Colon (tissue), 2 donors: ENCODE results near the gene TBCC.
"Not testable (repeated sequence)": the region's sequence is repeated elsewhere in the genome, so short reads cannot be mapped to it uniquely, and the experiment has no call there.

Source experiments
- FAIRE-seq: peaks from 2 replicates; lab custom pipeline; 2012; peaks lifted over from hg19 to GRCh38; lab: Jason Lieb, UNC
- donor health status: control.
- donor health status: control.

Gene TBCC

GRCh38 chr6:42729731-42730130, 16.2 kb downstream of the TBCC start:
- FAIRE-seq, result no peak

DNA sequence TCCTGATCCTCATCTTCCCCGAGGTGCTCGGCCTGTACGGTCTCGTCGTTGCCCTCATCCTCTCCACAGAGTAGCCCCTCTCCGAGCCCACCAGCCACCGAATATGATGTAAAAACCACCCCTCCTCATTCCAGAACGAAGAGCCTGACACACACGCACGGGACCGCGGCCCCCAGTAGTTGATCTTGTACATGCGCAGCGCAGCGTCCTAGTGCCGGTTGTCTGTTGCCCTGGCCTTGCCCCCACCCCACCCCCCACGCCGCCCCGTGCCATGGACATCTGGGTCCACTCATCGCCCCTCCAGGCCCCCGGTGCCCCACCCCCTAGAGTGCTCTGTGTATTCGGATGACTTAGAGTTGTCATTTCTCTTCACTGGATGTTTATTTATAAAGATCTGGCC, 18.3 kb downstream of the TBCC start:
- no peak for FAIRE-seq

GRCh38 chr6:42727087-42727611, 18.8 kb downstream of the TBCC start:
- no peak for FAIRE-seq

DNA sequence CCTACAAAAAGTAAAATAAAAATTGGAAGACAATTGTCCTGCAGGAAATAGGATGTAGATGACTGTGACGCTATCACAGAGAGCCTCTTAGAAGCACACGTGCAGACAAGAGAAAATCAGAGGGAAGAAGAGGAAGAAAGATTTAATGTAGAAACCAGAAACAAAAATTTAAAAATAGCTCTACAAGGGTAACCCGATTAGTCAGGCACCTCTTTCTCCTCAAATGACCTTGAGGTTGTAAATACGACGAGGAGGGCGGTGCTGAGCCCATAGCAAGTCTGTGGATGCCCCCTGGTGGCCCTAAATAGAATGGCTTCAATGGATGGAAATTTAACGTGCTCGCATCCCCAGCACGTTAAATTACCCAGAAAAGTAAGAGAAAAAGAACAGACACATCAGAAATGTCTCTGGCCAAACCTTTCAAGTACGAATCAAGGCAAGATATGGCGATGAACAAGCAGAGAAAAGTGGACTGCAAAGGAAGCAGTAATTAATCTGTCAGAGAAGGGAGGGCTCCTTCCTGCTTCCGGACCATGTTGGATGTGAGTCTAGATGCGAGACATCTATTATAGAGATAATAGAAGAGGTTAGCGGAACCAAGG, 19.3 kb downstream of the TBCC start:
- FAIRE-seq, result peak; percentile 74

DNA sequence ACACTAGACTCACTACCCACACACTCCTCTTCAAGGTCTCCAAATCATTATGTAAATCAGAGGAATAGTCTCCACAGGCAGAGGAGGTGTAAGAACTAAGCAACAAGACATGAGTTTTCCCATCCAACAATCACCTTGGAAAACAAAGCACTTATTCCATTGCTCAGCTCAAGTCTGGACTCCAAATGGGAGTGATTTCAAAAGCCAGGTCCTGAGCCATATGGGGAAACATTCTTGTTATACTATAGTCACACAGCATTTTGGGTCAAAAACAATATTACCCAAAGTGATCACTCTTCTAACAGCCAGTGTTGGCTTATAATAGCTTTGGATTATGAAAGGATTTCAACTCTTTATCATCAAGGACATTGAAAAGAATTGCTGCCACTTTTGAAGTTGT, 19.9 kb downstream of the TBCC start:
- no peak for FAIRE-seq

- FAIRE-seq, result no peak
Measured at GRCh38 chr6:42724825-42725224, 21.1 kb downstream of the TBCC start.

- no peak for FAIRE-seq
Measured at GRCh38 chr6:42722497-42722896, 23.4 kb downstream of the TBCC start, which contains the start of gene PRPH2. TSS of gene PRPH2 (minus strand) at chr6:42722597. CDS start at chr6:42722334, 263 bp downstream.

DNA sequence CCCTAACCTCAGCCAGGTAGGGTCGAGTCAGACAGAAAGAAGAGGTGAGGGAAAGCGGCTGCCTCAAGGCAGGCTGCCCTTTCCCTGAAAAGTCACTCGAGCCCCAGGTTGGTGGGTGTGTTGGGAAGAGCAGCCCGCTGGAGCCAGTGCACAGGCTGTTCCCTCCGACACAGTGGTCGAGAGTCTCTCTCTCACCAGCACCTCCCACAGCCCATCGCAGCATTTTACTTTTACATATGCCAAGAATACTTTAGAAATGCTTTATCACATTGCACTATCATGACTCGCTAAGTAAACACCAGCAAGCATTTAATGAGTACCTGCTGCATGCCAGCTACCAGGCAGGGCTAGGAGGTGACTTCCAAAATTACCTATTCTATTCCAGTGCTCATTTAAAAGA, 25.2 kb downstream of the TBCC start:
- FAIRE-seq, result no peak

DNA sequence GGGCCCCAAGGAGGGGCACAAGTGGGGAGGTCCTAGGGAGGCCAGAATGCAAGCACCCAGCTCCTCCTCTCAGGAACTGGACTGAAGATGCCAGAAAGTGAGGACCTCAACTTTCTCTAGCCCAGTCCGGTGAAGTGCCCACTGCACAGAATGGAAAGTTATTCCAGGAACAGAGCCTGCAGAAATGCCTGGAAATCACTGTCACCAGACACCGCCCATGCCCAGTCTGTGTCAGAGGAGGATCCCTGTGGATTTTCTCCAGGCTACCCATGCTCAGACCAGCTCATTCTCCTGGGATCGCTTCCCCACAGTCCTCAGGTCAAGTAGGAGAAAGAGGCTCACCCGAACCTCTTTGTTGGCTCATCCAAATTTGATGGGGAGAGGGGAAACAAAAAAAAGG, 30.0 kb downstream of the TBCC start:
- no peak for FAIRE-seq

GRCh38 chr6:42714098-42714761, 31.7 kb downstream of the TBCC start:
- FAIRE-seq, result no peak

DNA sequence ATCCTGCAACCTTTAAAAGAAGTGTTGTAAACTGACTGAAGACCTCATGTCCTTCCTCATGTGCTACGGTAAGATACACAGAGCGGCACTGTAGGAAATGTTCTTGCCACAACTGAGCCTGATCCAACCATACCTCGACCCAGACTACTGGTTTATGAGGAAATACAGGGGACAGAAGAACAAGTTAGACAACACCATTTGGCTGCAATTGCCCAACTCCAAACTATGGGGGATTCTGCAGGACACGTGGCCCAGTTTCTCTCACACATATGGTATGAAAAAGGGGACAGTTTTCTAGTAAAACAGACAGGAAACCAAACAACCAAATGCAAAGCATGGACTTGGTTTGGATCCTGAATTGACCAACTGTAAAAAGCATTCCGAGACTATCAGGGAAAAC, 34.0 kb downstream of the TBCC start:
- no peak for FAIRE-seq

GRCh38 chr6:42710316-42710715, 35.6 kb downstream of the TBCC start:
- no peak for FAIRE-seq

- no peak for FAIRE-seq
Measured at GRCh38 chr6:42709871-42710270, 36.0 kb downstream of the TBCC start.

DNA sequence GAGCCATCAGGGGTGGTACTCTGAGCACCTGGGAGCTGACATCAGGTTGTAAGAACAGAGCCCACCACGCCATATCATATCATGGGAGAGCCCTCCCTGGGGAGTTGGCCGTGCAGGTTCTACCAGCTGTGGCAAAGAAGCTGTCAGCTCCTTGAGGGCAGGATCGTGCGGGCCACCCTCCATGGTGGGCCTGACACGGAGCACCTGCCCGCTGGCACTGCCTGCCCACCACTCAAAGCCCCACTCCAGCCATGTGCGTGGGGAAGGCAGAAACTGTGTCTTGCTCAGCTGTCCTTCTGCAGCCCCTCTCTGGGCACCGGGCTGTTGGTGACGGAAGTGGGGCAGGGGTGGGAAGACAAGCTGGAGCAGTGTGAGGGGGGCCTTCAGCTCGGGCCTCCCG, 37.8 kb downstream of the TBCC start:
- no peak for FAIRE-seq

DNA sequence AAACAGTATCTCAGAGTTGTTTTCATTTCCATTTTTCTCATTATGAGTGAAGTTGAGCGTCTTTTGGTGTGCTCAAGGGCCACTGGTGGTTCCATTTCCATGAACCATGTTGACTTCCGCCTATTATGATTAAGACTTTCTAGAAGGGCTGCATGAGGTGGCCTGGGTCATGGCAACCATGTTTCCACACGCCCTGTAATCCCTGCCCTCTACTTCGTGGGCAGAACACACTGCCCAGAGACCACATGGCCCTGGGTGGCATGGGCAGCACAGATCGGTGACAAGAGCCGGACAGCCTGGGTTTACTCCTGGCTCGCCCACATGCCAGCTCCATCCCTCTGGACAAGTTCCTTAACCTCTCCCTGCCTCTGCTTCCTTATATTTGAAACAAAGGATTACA, 38.3 kb downstream of the TBCC start:
- FAIRE-seq, result no peak

DNA sequence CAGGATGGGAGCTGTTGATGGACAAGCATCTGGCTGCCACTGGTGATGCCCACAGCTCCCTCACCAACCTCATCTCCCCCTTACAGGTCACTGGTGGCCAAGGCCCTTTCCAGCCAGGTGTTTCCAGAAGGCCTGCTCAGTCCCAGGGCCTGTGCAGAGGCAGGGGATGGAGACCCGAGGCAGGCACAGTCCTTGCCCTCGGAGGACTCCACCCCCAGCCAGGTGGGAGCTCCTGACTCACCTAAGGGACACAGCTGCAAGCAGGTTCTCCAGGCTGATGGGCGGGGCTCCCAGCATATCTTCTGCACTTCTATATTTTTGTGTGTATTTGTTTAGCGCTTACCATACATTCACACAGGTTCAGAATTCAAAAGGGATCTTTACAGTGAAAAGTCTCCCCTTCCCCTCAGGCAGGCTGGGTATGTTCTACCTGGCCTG, 40.9 kb downstream of the TBCC start:
- FAIRE-seq, result no peak

DNA sequence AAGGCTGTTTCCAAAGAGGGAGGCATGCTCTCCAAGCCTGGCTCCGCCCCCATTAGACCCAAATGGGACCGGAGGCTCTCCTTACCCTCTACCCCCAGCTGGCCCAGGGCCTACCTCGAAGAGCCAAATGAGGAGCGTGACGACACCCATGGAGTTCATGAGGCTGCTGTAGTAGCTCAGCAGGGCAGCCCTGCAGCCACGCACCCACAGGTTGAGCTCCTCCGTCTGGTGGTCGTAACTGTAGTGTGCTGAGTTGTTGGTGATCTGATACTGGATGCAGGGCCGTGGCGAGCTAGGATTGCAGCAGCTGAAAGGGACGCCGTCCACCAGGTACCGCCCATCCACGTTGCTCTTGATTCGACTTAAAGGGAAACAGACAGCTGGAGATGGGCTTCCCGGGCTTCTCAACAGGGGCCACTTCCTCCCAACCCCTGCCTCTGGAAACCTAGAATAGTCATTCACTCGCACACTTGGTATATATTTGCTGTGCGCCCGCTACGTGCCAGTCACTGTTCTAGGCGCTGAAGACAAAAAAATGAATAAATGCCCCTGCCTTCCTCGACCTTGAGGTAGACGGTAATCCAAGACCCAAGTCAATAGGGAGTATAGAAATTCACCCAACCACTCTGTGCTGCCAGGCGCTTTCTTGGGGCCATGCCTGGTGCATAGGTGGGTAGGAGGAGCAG, 41.5 kb downstream of the TBCC start:
- FAIRE-seq, result no peak

- FAIRE-seq, result not testable (repeated sequence)
Measured at GRCh38 chr6:42702786-42703185, 43.1 kb downstream of the TBCC start.

DNA sequence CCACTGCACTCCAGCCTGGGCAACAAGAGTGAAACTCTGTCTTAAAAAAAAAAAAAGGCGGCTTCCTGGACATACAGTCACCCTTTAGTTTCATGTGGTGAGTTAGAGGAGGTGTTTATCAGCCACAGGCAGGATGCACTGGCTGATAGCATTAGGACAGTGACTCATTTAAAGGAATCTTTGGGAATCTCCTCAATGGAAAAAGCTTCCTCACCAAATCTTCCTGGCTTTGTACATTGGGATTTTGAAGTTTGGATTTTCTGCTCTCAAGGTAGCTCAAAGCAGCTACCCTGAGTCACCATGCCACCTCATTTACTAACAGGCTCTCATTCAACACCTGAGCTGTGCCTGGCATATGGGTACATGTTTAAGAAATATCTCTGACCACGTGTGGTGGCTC, 43.7 kb downstream of the TBCC start:
- no peak for FAIRE-seq

DNA sequence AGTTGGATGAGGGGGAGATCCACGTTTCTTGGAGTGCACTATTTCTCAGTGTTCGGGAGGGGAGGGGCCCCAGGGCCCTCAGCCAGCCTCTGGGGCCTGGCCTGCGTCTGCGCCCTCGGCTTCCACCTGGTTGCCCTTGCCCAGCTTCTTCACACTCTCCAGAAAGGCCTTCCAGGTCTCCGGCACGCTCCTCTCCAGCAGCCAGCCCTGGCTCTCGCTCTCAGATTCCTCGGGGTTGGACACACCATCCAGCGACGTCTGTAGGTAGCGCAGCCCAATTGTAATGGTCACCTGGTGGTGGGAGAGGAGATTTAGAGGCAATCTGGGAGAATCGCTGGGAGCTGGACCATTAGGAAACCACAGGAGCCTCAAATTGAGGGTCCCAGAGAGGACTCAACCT, 47.7 kb downstream of the TBCC start:
- no peak for FAIRE-seq

DNA sequence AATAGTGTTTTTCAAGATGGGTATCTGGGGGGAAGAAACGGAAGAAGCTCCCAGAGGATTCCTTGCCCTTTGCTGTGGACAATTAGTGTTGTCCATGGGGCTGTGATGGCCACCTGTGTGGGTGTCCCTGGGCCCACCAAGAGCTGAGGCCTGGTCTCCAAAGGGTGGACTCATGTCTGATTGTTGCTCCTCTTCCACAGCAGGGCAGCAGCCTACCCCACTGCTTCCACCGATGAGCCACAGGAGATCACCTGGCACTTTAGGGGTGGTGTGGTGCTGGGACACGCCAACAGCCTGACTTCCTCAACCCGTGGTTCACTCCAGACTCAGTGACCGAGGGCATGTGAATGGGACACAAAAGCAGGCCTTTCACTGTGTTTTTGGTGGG, 48.6 kb downstream of the TBCC start:
- FAIRE-seq, result no peak

DNA sequence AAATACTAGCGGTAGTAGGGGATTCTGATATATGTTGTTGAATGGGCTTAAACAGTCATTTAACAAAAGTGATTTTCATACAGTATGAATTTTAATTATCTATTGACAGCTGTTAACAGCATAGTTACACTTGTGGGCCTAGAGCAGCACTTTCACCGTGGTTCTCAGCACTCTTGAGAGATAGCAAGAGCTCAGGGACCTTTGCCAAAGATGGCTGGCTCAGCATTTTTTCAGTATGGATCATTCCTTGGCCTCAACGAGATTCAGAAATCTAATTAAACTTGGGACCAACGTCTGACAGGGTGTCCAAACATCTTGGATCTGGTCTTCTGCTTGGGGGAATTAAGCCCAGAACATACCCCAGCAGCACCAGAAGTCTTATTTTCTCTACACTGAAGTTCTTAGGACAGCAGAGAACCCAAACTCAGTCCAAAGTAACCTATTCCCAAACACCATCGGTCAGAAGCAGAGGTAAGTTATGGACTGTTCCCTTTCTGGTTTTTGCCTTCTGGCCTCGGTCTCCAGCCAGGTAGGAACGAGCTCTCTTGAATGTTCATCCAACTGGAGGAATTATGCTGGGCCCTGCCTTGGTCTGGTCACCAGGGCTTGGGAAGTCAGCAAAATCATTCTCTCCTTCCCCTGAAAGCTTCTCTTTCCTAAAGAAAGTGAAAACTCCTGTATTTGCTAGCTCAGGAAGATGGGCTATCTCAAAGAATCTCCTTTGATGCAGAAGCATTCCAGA, 49.2 kb downstream of the TBCC start:
- FAIRE-seq, result no peak

DNA sequence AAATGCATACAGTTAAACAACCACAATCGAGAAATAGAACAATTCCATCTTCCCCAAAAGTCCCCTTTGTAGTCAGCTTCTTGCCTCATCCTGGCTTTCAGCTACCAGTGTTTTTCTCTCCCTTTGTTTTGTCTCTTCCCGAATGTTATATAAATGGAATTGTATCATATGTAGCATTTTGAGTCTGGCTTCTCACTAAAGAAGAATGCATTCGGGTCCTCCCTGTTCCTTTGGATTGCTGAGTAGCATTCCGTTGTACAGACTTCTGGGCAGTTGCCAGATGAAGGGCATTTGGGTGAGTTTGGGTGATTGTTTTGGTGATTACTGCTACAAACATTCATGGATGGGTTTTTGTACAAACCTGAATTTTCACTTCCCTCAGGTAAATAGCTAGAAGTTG, 51.3 kb downstream of the TBCC start:
- no peak for FAIRE-seq
